CD4-positive, alpha-beta T cell (primary cell): ENCODE measurements around the gene REPS2. TPM values are rescaled to one million over a fixed set of nuclear protein-coding genes. Genes with fewer than 3 reads are reported as not detected.

Experiments used
- ATAC-seq: fragments of 200-7000 bp; cut with Tn5 transposase; one replicate; pipeline ENCODE4 v1.10.0; 2022; ENCODE audit warnings: mild to moderate bottlenecking; ENCODE audit not compliant: poor library complexity
- CTCF ChIA-PET: fragments of 350-600 bp; sonication (Branson Sonifier 250); formaldehyde crosslinking; loops from one replicate; lab custom pipeline; 2021; ENCODE audit warnings: antibody characterized with exemption, inconsistent platforms; lab: Charles Lee
- POLR2A ChIA-PET: fragments of 350-600 bp; sonication (Branson Sonifier 250); formaldehyde crosslinking; loops from one replicate; lab custom pipeline; 2021; ENCODE audit warnings: antibody characterized with exemption, inconsistent platforms; lab: Charles Lee
- DNase-seq, 14 experiments: peaks; one replicate each; pipeline ENCODE4 v3.0.0-alpha.2; 2013 to 2020; ENCODE audit warnings: mixed read lengths in 2 of 14
- H3K27ac ChIP-seq, 2 donors: one replicate each; pipeline versions ENCODE4 v1.5.1 to v1.7.0; 2013; ENCODE audit warnings: low read length in 2 of 2, low read depth in 1 of 2, mild to moderate bottlenecking in 1 of 2
- H3K27me3 ChIP-seq, 2 experiments: 1 replicate in 1 of 2; 2 replicates in 1 of 2; pipeline versions ENCODE4 v1.6.1 to v1.7.0; 2013; ENCODE audit warnings: low read length in 2 of 2, control low read depth in 1 of 2, mild to moderate bottlenecking in 1 of 2, moderate library complexity in 1 of 2; ENCODE audit not compliant: insufficient read depth in 2 of 2, control insufficient read depth in 1 of 2
- H3K36me3 ChIP-seq: one replicate; pipeline ENCODE4 v1.6.1; 2013; ENCODE audit warnings: low read length, control low read depth; ENCODE audit not compliant: insufficient read depth
- H3K4me1 ChIP-seq: one replicate; pipeline ENCODE4 v1.6.1; 2013; ENCODE audit warnings: low read length, control low read depth; ENCODE audit not compliant: insufficient read depth
- H3K4me3 ChIP-seq: one replicate; pipeline ENCODE4 v1.5.1; 2013; ENCODE audit warnings: mild to moderate bottlenecking, low read length, moderate library complexity
- H3K9me3 ChIP-seq, 2 experiments: 1 replicate in 1 of 2; 2 replicates in 1 of 2; pipeline versions ENCODE4 v1.6.1 to v1.7.0; 2013; ENCODE audit warnings: low read length in 2 of 2, mild to moderate bottlenecking in 2 of 2, control low read depth in 1 of 2, moderate library complexity in 1 of 2; ENCODE audit not compliant: control insufficient read depth in 1 of 2, insufficient read depth in 1 of 2
- H3K27ac Mint-ChIP-seq: one replicate; pipeline ENCODE4 v1.8.0; 2020; ENCODE audit warnings: mixed read lengths
- H3K27me3 Mint-ChIP-seq: one replicate; pipeline ENCODE4 v1.8.0; 2021; ENCODE audit warnings: mixed read lengths
- H3K36me3 Mint-ChIP-seq: one replicate; pipeline ENCODE4 v1.8.0; 2021; ENCODE audit warnings: low read depth, mixed read lengths
- H3K4me1 Mint-ChIP-seq: one replicate; pipeline ENCODE4 v1.8.0; 2021; ENCODE audit warnings: low read depth, mixed read lengths
- H3K4me3 Mint-ChIP-seq: one replicate; pipeline ENCODE4 v1.8.0; 2020; ENCODE audit warnings: mild to moderate bottlenecking, mixed read lengths
- H3K9me3 Mint-ChIP-seq: one replicate; pipeline ENCODE4 v1.8.0; 2020; ENCODE audit warnings: mixed read lengths
- CTCF ChIP-seq: fragments of 200-600 bp; IDR thresholded peaks from one replicate; pipeline ENCODE4 v1.8.0; 2022; ENCODE audit warnings: antibody characterized with exemption, mild to moderate bottlenecking
- intact Hi-C, 2 experiments: fragments of 100-400 bp; cut with DNase I in 1 of 2; cut with micrococcal nuclease in 1 of 2; formaldehyde crosslinking; loops; one replicate each; pipeline versions ENCODE4 v1.15.1 to v1.9.0; 2023 to 2025; cut with DNase I, micrococcal nuclease
- total RNA-seq, 174 experiments: library from RNA in 2 of 174; stranded (reverse) in 2 of 174; gene quantifications; one replicate each; pipeline ENCODE4 v1.2.3 and lab custom pipeline; 2021 to 2026

Gene REPS2
- total RNA-seq, 2 experiments from 2014 or later, result 0.53 to 0.60 TPM

DNA sequence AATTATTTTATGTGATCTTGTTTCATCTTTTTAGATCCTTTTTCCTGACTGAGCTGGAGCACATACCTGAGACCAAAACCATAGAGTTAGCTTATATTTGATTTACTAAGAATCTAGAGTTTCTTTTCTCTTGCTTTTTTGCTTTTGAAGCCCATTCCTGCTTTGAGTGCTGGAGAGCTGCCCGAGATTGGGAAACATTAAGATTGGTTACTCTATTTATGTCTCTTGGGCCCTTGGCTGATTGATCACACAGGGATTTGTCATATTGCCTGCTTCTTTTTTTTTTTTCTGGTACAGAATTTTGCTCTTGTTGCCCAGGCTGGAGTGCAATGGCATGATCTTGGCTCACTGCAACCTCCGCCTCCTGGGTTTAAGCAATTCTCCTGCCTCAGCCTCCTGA lies 73.9 kb downstream of the REPS2 start:
- Histone ChIP-seq H3K4me1 (no peaks in the 10 kb centered on the region), H3K27ac (no peak overlapping the region), H3K9me3 (no peaks in the 10 kb centered on the region), H3K27me3 (no peaks in the 10 kb centered on the region), H3K36me3 (no peaks in the 10 kb centered on the region), H3K4me3 (no peak overlapping the region)
- ChIA-PET CTCF (no interaction called here), POLR2A (no interaction called here)
- intact Hi-C loops, result no loop called here
- Mint-ChIP-seq H3K27ac (no peak overlapping the region), H3K4me1 (no peaks in the 10 kb centered on the region), H3K9me3 (no peaks in the 10 kb centered on the region), H3K27me3 (no peaks in the 10 kb centered on the region), H3K4me3 (no peak overlapping the region), H3K36me3 (no peaks in the 10 kb centered on the region)
- DNase-seq (no peak), ATAC-seq (no peak)
- no peak for TF ChIP-seq CTCF

DNA sequence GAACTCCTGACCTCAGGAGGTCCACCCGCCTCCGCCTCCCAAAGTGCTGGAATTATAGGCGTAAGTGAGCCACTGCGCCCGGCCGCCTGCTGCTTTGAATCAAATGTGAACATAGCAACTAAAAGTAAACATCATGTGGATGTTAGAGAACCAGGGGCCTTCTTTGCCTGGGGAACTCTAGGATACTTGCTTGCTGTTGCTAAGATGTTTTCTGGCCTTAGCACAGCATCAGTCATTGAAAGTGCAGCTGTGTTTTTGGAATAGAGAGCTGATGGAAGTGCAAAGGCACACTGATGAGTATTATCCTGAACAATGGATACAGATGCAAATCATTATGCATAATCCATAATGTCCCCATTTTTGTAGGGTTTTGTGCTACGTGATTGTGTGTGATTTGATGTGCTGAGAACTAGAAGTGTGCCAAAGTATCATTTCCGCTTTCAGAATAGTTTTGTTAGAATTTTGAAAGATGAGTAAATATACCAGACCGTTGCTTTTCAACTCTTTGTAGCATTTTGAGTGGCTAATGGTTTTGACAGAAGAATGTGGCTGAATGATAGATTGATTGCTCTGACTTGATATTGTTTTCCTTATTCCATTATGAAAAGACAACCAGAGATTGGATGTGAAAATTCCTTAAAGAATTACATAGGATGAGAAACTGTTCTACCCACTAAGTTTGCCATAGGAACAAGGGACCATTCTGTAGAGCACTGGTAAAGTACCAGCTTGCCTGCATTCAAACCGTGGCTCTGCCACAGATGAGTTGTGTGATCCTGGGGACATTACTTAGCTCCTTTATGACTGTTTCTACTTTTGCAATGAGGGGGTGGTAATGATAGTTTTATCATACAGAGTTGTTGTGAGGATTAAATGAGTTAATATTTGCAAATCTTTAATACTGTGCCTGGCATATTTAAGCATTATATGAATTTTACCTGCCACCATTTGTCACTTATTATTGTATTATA lies 74.7 kb downstream of the REPS2 start:
- H3K4me3 ChIP-seq, result no peak overlapping the region
- Mint-ChIP-seq H3K9me3 (no peaks in the 10 kb centered on the region), H3K36me3 (no peaks in the 10 kb centered on the region), H3K27me3 (no peaks in the 10 kb centered on the region), H3K4me1 (no peaks in the 10 kb centered on the region), H3K4me3 (no peak overlapping the region), H3K27ac (no peak overlapping the region)
- ChIA-PET POLR2A (no interaction called here), CTCF (no interaction called here)
- H3K27ac ChIP-seq, result no peak overlapping the region
- H3K4me1 ChIP-seq, result no peaks in the 10 kb centered on the region
- H3K9me3 ChIP-seq, result no peaks in the 10 kb centered on the region
- intact Hi-C loops, result no loop called here
- ATAC-seq (no peak), DNase-seq (no peak)
- TF ChIP-seq CTCF, result no peak
- no peaks in the 10 kb centered on the region for H3K36me3 ChIP-seq
- no peaks in the 10 kb centered on the region for H3K27me3 ChIP-seq

- H3K27me3 Mint-ChIP-seq, result no peaks in the 10 kb centered on the region
- H3K36me3 Mint-ChIP-seq, result no peaks in the 10 kb centered on the region
- no peak for ATAC-seq
- no peak for DNase-seq
- ChIA-PET CTCF (no interaction called here), POLR2A (no interaction called here)
- no peak overlapping the region for H3K4me3 Mint-ChIP-seq
- intact Hi-C loops, result no loop called here
- Histone ChIP-seq H3K9me3 (no peaks in the 10 kb centered on the region), H3K4me3 (no peak overlapping the region), H3K27me3 (no peaks in the 10 kb centered on the region), H3K36me3 (no peaks in the 10 kb centered on the region), H3K4me1 (no peaks in the 10 kb centered on the region), H3K27ac (no peak overlapping the region)
- H3K4me1 Mint-ChIP-seq, result no peaks in the 10 kb centered on the region
- no peak for TF ChIP-seq CTCF
- H3K9me3 Mint-ChIP-seq, result no peaks in the 10 kb centered on the region
- no peak overlapping the region for H3K27ac Mint-ChIP-seq
Observed at GRCh38 chrX:17021851-17022604, 75.6 kb downstream of the REPS2 start.
